GM12878 (cell line): ENCODE measurements around the gene SCN10A. TPM values are rescaled to one million over a fixed set of nuclear protein-coding genes. Genes with fewer than 3 reads are reported as not detected.

Experiments
- ATAC-seq: fragments of 200-7000 bp; cut with Tn5 transposase; 3 replicates; pipeline ENCODE4 v1.9.1; 2020; ENCODE audit warnings: mild to moderate bottlenecking, moderate library complexity
- BruUV-seq: library from RNA; stranded (reverse); fragments of 400-500 nt; replicated peaks from 2 replicates; lab custom pipeline; 2021; lab: Mats Ljungman, UMichigan
- CTCF ChIA-PET: fragments of 300-600 bp; sonication (Branson Sonifier 250); formaldehyde crosslinking; extraction: SDS; loops from one replicate; lab custom pipeline; 2021; ENCODE audit warnings: inconsistent platforms; lab: Yijun Ruan, JAX
- POLR2A ChIA-PET: fragments of 350-600 bp; formaldehyde crosslinking; extraction: SDS; loops from one replicate; lab custom pipeline; 2021; ENCODE audit warnings: inconsistent platforms; lab: Charles Lee
- RAD21 ChIA-PET: fragments of 300-600 bp; sonication (Branson Sonifier 250); formaldehyde crosslinking; loops from one replicate; lab custom pipeline; 2023; ENCODE audit warnings: antibody characterized with exemption; ENCODE audit not compliant: unreplicated experiment; lab: Charles Lee
- SMC1A ChIA-PET: fragments of 300-600 bp; sonication (Branson Sonifier 250); formaldehyde crosslinking; loops from one replicate; lab custom pipeline; 2023; ENCODE audit not compliant: unreplicated experiment, uncharacterized antibody; lab: Charles Lee
- DNase-seq: peaks from one replicate; pipeline ENCODE4 v3.0.0-alpha.2; 2011; ENCODE audit warnings: low read depth, low spot score
- FAIRE-seq: peaks from 3 replicates; lab custom pipeline; 2011; peaks lifted over from hg19 to GRCh38; lab: Jason Lieb, UNC
- H2AFZ ChIP-seq: 2 replicates; pipeline ENCODE4 v1.6.0; 2011; ENCODE audit warnings: low read depth, low read length, control low read depth; ENCODE audit not compliant: control insufficient read depth
- H3K27ac ChIP-seq: 2 replicates; pipeline ENCODE4 v1.5.1; 2011; ENCODE audit warnings: control low read depth; ENCODE audit not compliant: control insufficient read depth, insufficient read depth
- H3K27me3 ChIP-seq, 2 experiments: replicated peaks in 1 of 2; 2 replicates each; pipeline versions ENCODE4 v1.6.0 to v1.6.1; 2011; ENCODE audit warnings: low read length in 1 of 2; ENCODE audit not compliant: control insufficient read depth in 2 of 2, insufficient read depth in 2 of 2
- H3K36me3 ChIP-seq, 2 experiments: 2 replicates each; pipeline ENCODE4 v1.5.1; 2011; ENCODE audit warnings: low read length in 1 of 2; ENCODE audit not compliant: control insufficient read depth in 2 of 2, insufficient read depth in 2 of 2
- H3K4me1 ChIP-seq: 2 replicates; pipeline ENCODE4 v1.6.1; 2011; ENCODE audit warnings: mild to moderate bottlenecking, low read length, moderate library complexity, mixed read lengths; ENCODE audit not compliant: control insufficient read depth, insufficient read depth
- H3K4me2 ChIP-seq: 2 replicates; pipeline ENCODE4 v1.6.0; 2011; ENCODE audit warnings: control low read depth; ENCODE audit not compliant: control insufficient read depth, insufficient read depth
- H3K4me3 ChIP-seq: fragments of 200-600 bp; sonication (generic); 2 replicates; pipeline ENCODE4 v1.5.1; 2016
- H3K79me2 ChIP-seq: 2 replicates; pipeline ENCODE4 v1.6.0; 2011; ENCODE audit warnings: low read length; ENCODE audit not compliant: control insufficient read depth, insufficient read depth
- H3K9ac ChIP-seq: 2 replicates; pipeline ENCODE4 v1.8.0; 2011; ENCODE audit warnings: low read length, control low read depth, mixed read lengths; ENCODE audit not compliant: control insufficient read depth, insufficient read depth
- H3K9me3 ChIP-seq: replicated peaks from 3 replicates; pipeline ENCODE4 v1.5.1; 2011; ENCODE audit warnings: mild to moderate bottlenecking, low read length; ENCODE audit not compliant: control insufficient read depth, insufficient read depth
- H4K20me1 ChIP-seq: 2 replicates; pipeline ENCODE4 v1.6.0; 2011; ENCODE audit not compliant: control insufficient read depth, insufficient read depth
- ASH2L ChIP-seq: fragments of 300-600, 200-600 bp; sonication (generic); IDR thresholded peaks from 2 replicates; pipeline ENCODE4 v1.6.1; 2017; ENCODE audit warnings: low read depth, mild to moderate bottlenecking, borderline replicate concordance
- CHD1 ChIP-seq: IDR thresholded peaks from 2 replicates; pipeline ENCODE4 v1.6.1; 2012; ENCODE audit warnings: low read depth, low read length, improper control_type of control experiment
- EZH2 ChIP-seq: IDR thresholded peaks from 2 replicates; pipeline ENCODE4 v1.6.1; 2012; ENCODE audit warnings: low read depth, mild to moderate bottlenecking, control low read depth, inconsistent platforms, low read length, borderline replicate concordance; ENCODE audit not compliant: control insufficient read depth
- FOXM1 ChIP-seq: IDR thresholded peaks from 2 replicates; pipeline ENCODE4 v1.6.1; 2012; ENCODE audit warnings: low read depth, mild to moderate bottlenecking, inconsistent platforms, low read length, moderate library complexity
- HCFC1 ChIP-seq: fragments of 150-350 bp; IDR thresholded peaks from 2 replicates; pipeline ENCODE4 v1.6.1; 2014; ENCODE audit warnings: low read length
- KAT2A ChIP-seq: conservative IDR thresholded peaks from 2 replicates; pipeline ENCODE4 v1.6.1; 2011; ENCODE audit warnings: low read depth, low read length; ENCODE audit not compliant: control insufficient read depth
- POLR2AphosphoS5 ChIP-seq: IDR thresholded peaks from 2 replicates; pipeline ENCODE4 v1.6.1; 2011; ENCODE audit warnings: mild to moderate bottlenecking, low read length, inconsistent platforms
- POU2F2 ChIP-seq: IDR thresholded peaks from 3 replicates; pipeline ENCODE4 v1.6.1; 2011; ENCODE audit warnings: low read depth, mild to moderate bottlenecking, low read length, borderline replicate concordance
- RBBP5 ChIP-seq: fragments of 200-600 bp; sonication (generic); conservative IDR thresholded peaks from 2 replicates; pipeline ENCODE4 v1.6.1; 2016
- RUNX3 ChIP-seq: IDR thresholded peaks from 2 replicates; pipeline ENCODE4 v1.6.1; 2012; ENCODE audit warnings: low read length, inconsistent platforms
- SRF ChIP-seq, 2 experiments: IDR thresholded peaks; 2 replicates each; pipeline ENCODE4 v1.6.1; 2011; ENCODE audit warnings: low read depth in 2 of 2, low read length in 2 of 2, mild to moderate bottlenecking in 1 of 2, moderate library complexity in 1 of 2
- ZBED1 ChIP-seq: IDR thresholded peaks from 2 replicates; pipeline ENCODE4 v1.6.1; 2016; ENCODE audit warnings: borderline replicate concordance
- ZNF24 ChIP-seq: fragments of 450-650 bp; IDR thresholded peaks from 2 replicates; pipeline ENCODE4 v1.6.1; 2017; ENCODE audit warnings: antibody characterized with exemption, mild to moderate bottlenecking
- WGBS: methylation state at CpG from one replicate; pipeline ENCODE4 v1.1.6; 2016; ENCODE audit warnings: low lambda C conversion rate; ENCODE audit not compliant: insufficient replicate concordance, insufficient coverage; ENCODE audit errors: missing lambda C conversion rate; 5-methylcytosine and 5-hydroxymethylcytosine counted together
- in situ Hi-C: fragments of 300-500 bp; cut with MboI; formaldehyde crosslinking; loops from 9 replicates; pipeline ENCODE4 v1.14.3; 2018; ENCODE audit warnings: mixed read lengths
- intact Hi-C: fragments of 100-400 bp; cut with micrococcal nuclease; formaldehyde crosslinking; loops from one replicate; pipeline ENCODE4 v1.14.2; 2022; ENCODE audit not compliant: unreplicated experiment
- polyA plus RNA-seq, 11 experiments: library from polyadenylated mRNA; depleted of rRNA in 4 of 11; unstranded in 6 of 11; stranded (reverse) in 5 of 11; fragments of >200 nt; fragmentation: Nextera tagmentation in 4 of 11; fragmentation: Illumina TruSeq in 1 of 11; extraction: Ambion mirVana in 4 of 11; extraction: Trizol in 1 of 11; gene quantifications; 1 replicate in 1 of 11; 2 replicates in 10 of 11; pipeline versions ENCODE4 v1.2.1 to v1.2.3, GENCODE V29; 2011 to 2016; ENCODE audit warnings: inconsistent platforms in 2 of 11, missing spikeins in 2 of 11, low read depth in 1 of 11
- total RNA-seq, 4 experiments: library from RNA; depleted of rRNA in 3 of 4; stranded (reverse); fragments of >200 nt in 3 of 4; fragmentation: Illumina TruSeq in 1 of 4; extraction: Trizol in 1 of 4; gene quantifications; 2 replicates each; pipeline versions ENCODE4 v1.2.1 to v1.2.3, GENCODE V29; 2013 to 2021
- TF ChIP-seq, protein P1 (sequence below): fragments of 150-350 bp; IDR thresholded peaks from 2 replicates; pipeline ENCODE4 v1.6.1; 2014; ENCODE audit warnings: mild to moderate bottlenecking, low read depth, low read length
- TF ChIP-seq, protein P2 (sequence below): fragments of 450-650 bp; IDR thresholded peaks from 2 replicates; pipeline ENCODE4 v1.6.1; 2017; ENCODE audit warnings: mild to moderate bottlenecking, moderate library complexity
- TF ChIP-seq, protein P3 (sequence below): IDR thresholded peaks from 2 replicates; pipeline ENCODE4 v1.6.1; 2012; ENCODE audit warnings: improper control_type of control experiment, low read depth, low read length; ENCODE audit not compliant: insufficient replicate concordance

Gene SCN10A
- total and polyA plus RNA-seq, 10 of the 15 experiments (the other 5 are each of a cell fraction or from before 2014, with no cell fraction given): not detected

DNA sequence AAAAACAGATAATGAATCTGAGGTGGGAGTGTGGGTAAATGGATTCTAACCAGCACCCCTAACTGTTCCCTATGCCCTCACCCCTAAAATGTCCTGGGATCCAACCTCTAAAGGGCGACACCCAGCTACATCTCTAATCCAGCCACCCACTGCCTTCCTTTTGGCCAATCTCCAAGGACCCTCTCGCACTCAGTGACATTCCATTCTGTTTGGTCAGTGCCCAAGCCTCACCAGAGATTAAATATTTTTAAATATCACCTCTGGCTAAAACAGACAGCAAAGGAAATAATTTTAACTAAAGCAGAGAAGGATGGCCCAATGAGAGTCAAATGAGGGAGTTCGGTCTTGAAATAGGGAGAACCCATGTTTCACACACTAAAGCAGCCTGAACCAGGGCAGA is 19.9 kb upstream of the SCN10A start:
- no peaks in the 10 kb centered on the region for H4K20me1 ChIP-seq
- in situ Hi-C loops (no loop called here), intact Hi-C loops (no loop called here)
- CTCF ChIA-PET: no interaction called here
- H3K27ac ChIP-seq: no peak overlapping the region
- DNase-seq: no peak
- no peaks in the 10 kb centered on the region for H3K9me3 ChIP-seq
- POLR2A ChIA-PET: no interaction called here
- no peak overlapping the region for H3K9ac ChIP-seq
- no peak overlapping the region for H3K4me2 ChIP-seq
- BruUV-seq: no TSS peak
- no peaks in the 10 kb centered on the region for H3K36me3 ChIP-seq
- RAD21 ChIA-PET: no interaction called here
- no peaks in the 10 kb centered on the region for H3K4me1 ChIP-seq
- no peaks in the 10 kb centered on the region for H3K79me2 ChIP-seq
- no peak overlapping the region for H3K4me3 ChIP-seq
- H3K27me3 ChIP-seq: no peaks in the 10 kb centered on the region; a peak in 2 of 4 replicates
- no peak for ATAC-seq
- H2AFZ ChIP-seq: no peak overlapping the region
- 0% methylated on average over 3 of the region's 3 CpGs for WGBS
- FAIRE-seq: no peak
- SMC1A ChIA-PET: interaction anchor here (0.9 kb wide), 1 partner anchor 21 kb away, joined by 3 read pairs; no protein-coding TSS in a partner anchor
- TF ChIP-seq RUNX3: no peak
- TF ChIP-seq RBBP5: no peak
- TF ChIP-seq EZH2: no peak
- TF ChIP-seq, protein P1, sequence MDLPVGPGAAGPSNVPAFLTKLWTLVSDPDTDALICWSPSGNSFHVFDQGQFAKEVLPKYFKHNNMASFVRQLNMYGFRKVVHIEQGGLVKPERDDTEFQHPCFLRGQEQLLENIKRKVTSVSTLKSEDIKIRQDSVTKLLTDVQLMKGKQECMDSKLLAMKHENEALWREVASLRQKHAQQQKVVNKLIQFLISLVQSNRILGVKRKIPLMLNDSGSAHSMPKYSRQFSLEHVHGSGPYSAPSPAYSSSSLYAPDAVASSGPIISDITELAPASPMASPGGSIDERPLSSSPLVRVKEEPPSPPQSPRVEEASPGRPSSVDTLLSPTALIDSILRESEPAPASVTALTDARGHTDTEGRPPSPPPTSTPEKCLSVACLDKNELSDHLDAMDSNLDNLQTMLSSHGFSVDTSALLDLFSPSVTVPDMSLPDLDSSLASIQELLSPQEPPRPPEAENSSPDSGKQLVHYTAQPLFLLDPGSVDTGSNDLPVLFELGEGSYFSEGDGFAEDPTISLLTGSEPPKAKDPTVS: no peak
- no peak for TF ChIP-seq ZBED1
- no peak for TF ChIP-seq KAT2A
- no peak for TF ChIP-seq HCFC1
- TF ChIP-seq POU2F2: no peak
- no peak for TF ChIP-seq ZNF24
- TF ChIP-seq, protein P2, sequence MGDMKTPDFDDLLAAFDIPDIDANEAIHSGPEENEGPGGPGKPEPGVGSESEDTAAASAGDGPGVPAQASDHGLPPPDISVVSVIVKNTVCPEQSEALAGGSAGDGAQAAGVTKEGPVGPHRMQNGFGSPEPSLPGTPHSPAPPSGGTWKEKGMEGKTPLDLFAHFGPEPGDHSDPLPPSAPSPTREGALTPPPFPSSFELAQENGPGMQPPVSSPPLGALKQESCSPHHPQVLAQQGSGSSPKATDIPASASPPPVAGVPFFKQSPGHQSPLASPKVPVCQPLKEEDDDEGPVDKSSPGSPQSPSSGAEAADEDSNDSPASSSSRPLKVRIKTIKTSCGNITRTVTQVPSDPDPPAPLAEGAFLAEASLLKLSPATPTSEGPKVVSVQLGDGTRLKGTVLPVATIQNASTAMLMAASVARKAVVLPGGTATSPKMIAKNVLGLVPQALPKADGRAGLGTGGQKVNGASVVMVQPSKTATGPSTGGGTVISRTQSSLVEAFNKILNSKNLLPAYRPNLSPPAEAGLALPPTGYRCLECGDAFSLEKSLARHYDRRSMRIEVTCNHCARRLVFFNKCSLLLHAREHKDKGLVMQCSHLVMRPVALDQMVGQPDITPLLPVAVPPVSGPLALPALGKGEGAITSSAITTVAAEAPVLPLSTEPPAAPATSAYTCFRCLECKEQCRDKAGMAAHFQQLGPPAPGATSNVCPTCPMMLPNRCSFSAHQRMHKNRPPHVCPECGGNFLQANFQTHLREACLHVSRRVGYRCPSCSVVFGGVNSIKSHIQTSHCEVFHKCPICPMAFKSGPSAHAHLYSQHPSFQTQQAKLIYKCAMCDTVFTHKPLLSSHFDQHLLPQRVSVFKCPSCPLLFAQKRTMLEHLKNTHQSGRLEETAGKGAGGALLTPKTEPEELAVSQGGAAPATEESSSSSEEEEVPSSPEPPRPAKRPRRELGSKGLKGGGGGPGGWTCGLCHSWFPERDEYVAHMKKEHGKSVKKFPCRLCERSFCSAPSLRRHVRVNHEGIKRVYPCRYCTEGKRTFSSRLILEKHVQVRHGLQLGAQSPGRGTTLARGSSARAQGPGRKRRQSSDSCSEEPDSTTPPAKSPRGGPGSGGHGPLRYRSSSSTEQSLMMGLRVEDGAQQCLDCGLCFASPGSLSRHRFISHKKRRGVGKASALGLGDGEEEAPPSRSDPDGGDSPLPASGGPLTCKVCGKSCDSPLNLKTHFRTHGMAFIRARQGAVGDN: no peak
- TF ChIP-seq ASH2L: no peak
- TF ChIP-seq CHD1: no peak
- TF ChIP-seq FOXM1: no peak
- no peak for TF ChIP-seq SRF (IDR thresholded peaks at IDR 0.05; ENCODE audit: low read depth in 2 of 2, low read length in 2 of 2)
- no peak for TF ChIP-seq POLR2AphosphoS5
- TF ChIP-seq, protein P3, sequence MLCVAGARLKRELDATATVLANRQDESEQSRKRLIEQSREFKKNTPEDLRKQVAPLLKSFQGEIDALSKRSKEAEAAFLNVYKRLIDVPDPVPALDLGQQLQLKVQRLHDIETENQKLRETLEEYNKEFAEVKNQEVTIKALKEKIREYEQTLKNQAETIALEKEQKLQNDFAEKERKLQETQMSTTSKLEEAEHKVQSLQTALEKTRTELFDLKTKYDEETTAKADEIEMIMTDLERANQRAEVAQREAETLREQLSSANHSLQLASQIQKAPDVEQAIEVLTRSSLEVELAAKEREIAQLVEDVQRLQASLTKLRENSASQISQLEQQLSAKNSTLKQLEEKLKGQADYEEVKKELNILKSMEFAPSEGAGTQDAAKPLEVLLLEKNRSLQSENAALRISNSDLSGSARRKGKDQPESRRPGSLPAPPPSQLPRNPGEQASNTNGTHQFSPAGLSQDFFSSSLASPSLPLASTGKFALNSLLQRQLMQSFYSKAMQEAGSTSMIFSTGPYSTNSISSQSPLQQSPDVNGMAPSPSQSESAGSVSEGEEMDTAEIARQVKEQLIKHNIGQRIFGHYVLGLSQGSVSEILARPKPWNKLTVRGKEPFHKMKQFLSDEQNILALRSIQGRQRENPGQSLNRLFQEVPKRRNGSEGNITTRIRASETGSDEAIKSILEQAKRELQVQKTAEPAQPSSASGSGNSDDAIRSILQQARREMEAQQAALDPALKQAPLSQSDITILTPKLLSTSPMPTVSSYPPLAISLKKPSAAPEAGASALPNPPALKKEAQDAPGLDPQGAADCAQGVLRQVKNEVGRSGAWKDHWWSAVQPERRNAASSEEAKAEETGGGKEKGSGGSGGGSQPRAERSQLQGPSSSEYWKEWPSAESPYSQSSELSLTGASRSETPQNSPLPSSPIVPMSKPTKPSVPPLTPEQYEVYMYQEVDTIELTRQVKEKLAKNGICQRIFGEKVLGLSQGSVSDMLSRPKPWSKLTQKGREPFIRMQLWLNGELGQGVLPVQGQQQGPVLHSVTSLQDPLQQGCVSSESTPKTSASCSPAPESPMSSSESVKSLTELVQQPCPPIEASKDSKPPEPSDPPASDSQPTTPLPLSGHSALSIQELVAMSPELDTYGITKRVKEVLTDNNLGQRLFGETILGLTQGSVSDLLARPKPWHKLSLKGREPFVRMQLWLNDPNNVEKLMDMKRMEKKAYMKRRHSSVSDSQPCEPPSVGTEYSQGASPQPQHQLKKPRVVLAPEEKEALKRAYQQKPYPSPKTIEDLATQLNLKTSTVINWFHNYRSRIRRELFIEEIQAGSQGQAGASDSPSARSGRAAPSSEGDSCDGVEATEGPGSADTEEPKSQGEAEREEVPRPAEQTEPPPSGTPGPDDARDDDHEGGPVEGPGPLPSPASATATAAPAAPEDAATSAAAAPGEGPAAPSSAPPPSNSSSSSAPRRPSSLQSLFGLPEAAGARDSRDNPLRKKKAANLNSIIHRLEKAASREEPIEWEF: no peak
